Activated CD8-positive, alpha-beta T cell treated with anti-CD3 and anti-CD28 coated beads for 36 hours (primary cell): ENCODE data around the gene HBP1. TPM values are rescaled to one million over a fixed set of nuclear protein-coding genes. Genes with fewer than 3 reads are reported as not detected.
"Not testable (repeated sequence)": the region's sequence is repeated elsewhere in the genome, so short reads cannot be mapped to it uniquely, and the experiment has no call there.

ENCODE experiments used
- ATAC-seq: fragments of 200-7000 bp; cut with Tn5 transposase; one replicate; pipeline ENCODE4 v1.10.0; 2021; ENCODE audit warnings: mild to moderate bottlenecking, moderate library complexity
- CTCF ChIA-PET: fragments of 350-600 bp; sonication (Branson Sonifier 250); formaldehyde crosslinking; loops from one replicate; lab custom pipeline; 2021; ENCODE audit warnings: antibody characterized with exemption; lab: Charles Lee
- POLR2A ChIA-PET: fragments of 350-600 bp; sonication (Branson Sonifier 250); formaldehyde crosslinking; loops from one replicate; lab custom pipeline; 2021; ENCODE audit warnings: antibody characterized with exemption; lab: Charles Lee
- DNase-seq: peaks from one replicate; pipeline ENCODE4 v3.0.0-alpha.2; 2020
- H3K27ac Mint-ChIP-seq: one replicate; pipeline ENCODE4 v1.8.0; 2021; ENCODE audit warnings: mild to moderate bottlenecking, mixed read lengths
- H3K27me3 Mint-ChIP-seq: one replicate; pipeline ENCODE4 v1.8.0; 2021; ENCODE audit warnings: mixed read lengths
- H3K36me3 Mint-ChIP-seq: one replicate; pipeline ENCODE4 v1.8.0; 2021; ENCODE audit warnings: low read depth, mixed read lengths
- H3K4me1 Mint-ChIP-seq: one replicate; pipeline ENCODE4 v1.8.0; 2021; ENCODE audit warnings: low read depth, mixed read lengths
- H3K4me3 Mint-ChIP-seq: one replicate; pipeline ENCODE4 v1.8.0; 2021; ENCODE audit warnings: mild to moderate bottlenecking, moderate library complexity, mixed read lengths
- H3K9me3 Mint-ChIP-seq: one replicate; pipeline ENCODE4 v1.8.0; 2021; ENCODE audit warnings: mixed read lengths
- intact Hi-C: fragments of 100-400 bp; cut with micrococcal nuclease; formaldehyde crosslinking; loops from one replicate; pipeline ENCODE4 v1.10.0; 2022
- total RNA-seq, 2 experiments: library from RNA; stranded (reverse); gene quantifications; one replicate each; pipeline ENCODE4 v1.2.3, GENCODE V29; 2021
- TF ChIP-seq, protein P1 (sequence below): fragments of 200-600 bp; IDR thresholded peaks from one replicate; pipeline ENCODE4 v1.8.0; 2022; ENCODE audit warnings: antibody characterized with exemption, mild to moderate bottlenecking

Gene HBP1
- total RNA-seq, 2 experiments from 2014 or later = 23.8 to 30.5 TPM

DNA sequence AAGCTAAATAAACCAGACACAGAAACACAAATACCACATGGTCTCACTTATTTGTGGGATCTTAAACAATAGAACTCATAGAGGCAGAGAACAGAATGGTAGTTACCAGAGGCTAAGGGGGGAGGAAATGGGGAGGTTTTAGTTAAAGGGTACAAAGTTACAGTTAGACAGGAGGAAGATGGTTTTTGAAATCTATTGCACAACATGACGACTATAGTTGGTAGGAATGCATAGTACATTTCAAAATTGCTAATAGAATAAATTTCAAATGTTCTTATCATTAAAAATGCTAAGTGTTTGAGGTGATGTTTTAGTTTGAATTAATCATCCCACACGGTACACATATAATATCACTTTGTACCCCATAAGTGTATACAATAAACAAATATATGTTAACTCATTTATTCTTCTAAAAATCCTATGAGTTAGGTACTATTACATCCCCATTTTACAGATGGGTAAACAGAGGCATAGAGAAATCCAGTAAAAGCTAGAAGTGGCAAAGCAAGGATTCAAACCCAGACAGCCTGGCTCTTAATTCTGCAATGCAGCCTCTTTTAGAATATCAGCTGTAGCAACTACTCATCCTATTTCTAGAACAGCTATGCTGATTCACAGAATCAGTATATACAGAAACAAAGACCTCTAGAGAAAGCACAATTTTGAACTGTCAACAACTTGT, 50.9 kb downstream of the HBP1 start:
- H3K9me3 Mint-ChIP-seq = peaks cover 8% of the 10 kb centered on the region
- no peaks in the 10 kb centered on the region for H3K27me3 Mint-ChIP-seq
- no peak overlapping the region for H3K4me3 Mint-ChIP-seq
- ChIA-PET POLR2A (no interaction called here), CTCF (no interaction called here)
- peaks cover 39% of the 10 kb centered on the region for H3K36me3 Mint-ChIP-seq
- ATAC-seq (no peak), DNase-seq (no peak)
- H3K4me1 Mint-ChIP-seq = peaks cover 1% of the 10 kb centered on the region
- H3K27ac Mint-ChIP-seq = no peak overlapping the region
- TF ChIP-seq, protein P1, sequence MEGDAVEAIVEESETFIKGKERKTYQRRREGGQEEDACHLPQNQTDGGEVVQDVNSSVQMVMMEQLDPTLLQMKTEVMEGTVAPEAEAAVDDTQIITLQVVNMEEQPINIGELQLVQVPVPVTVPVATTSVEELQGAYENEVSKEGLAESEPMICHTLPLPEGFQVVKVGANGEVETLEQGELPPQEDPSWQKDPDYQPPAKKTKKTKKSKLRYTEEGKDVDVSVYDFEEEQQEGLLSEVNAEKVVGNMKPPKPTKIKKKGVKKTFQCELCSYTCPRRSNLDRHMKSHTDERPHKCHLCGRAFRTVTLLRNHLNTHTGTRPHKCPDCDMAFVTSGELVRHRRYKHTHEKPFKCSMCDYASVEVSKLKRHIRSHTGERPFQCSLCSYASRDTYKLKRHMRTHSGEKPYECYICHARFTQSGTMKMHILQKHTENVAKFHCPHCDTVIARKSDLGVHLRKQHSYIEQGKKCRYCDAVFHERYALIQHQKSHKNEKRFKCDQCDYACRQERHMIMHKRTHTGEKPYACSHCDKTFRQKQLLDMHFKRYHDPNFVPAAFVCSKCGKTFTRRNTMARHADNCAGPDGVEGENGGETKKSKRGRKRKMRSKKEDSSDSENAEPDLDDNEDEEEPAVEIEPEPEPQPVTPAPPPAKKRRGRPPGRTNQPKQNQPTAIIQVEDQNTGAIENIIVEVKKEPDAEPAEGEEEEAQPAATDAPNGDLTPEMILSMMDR = no peak
- intact Hi-C loops = no loop called here

DNA sequence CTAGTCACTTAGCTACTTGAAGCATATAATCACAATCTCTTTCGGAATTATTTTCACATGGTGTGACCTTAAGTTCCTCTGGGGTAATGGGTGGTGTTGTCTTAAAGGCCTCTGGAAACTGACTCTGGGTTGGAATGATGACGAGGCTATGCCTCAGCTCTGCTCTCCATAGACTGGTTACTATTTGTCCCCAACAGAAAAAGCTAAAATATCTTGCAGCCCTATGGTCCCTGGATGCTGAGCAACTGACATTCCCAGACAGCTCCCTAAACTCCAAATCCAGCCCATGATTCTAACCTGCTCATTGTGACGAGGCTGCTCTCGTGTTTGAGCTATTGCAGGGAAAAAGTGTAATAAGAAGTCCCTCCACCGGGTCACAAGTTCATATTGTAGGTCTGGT, 51.6 kb downstream of the HBP1 start:
- TF ChIP-seq, protein P1 = no peak
- Mint-ChIP-seq H3K4me1 (peaks cover 1% of the 10 kb centered on the region), H3K9me3 (peaks cover 6% of the 10 kb centered on the region), H3K27me3 (no peaks in the 10 kb centered on the region), H3K27ac (no peak overlapping the region), H3K4me3 (no peak overlapping the region), H3K36me3 (peaks cover 35% of the 10 kb centered on the region)
- ChIA-PET POLR2A (no interaction called here), CTCF (no interaction called here)
- ATAC-seq (no peak), DNase-seq (no peak)
- intact Hi-C loops = no loop called here

DNA sequence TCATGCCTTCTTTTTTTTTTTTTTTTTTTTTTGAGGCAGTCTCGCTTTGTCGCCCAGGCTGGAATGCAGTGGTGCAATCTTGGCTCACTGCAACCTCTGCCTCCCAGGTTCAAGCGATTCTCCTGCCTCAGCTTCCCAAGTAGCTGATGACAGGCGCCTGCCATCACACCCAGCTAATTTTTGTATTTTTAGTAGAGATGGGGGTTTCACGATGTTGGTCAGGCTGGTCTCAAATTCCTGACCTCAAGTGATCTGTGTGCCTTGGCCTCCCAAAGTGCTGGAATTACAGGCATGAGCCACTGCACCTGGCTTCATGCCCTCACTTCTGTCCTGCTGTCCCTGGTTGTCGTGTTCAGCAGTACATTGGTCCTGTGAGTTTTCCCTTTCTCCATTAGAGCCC, 52.0 kb downstream of the HBP1 start:
- intact Hi-C loops, H3K4me1 Mint-ChIP-seq, H3K9me3 Mint-ChIP-seq, ATAC-seq, H3K27ac Mint-ChIP-seq, POLR2A ChIA-PET, CTCF ChIA-PET, H3K27me3 Mint-ChIP-seq, H3K4me3 Mint-ChIP-seq, DNase-seq: not testable (repeated sequence)
- peaks cover 34% of the 10 kb centered on the region for H3K36me3 Mint-ChIP-seq

GRCh38 chr7:107224374-107225223, 55.8 kb downstream of the HBP1 start:
- DNase-seq (no peak), ATAC-seq (no peak)
- H3K9me3 Mint-ChIP-seq = no peaks in the 10 kb centered on the region
- H3K27me3 Mint-ChIP-seq = no peaks in the 10 kb centered on the region
- no peak overlapping the region for H3K4me3 Mint-ChIP-seq
- intact Hi-C loops = no loop called here
- CTCF ChIA-PET = interaction anchor here (1.2 kb wide), 1 partner anchor 437 kb away, joined by 3 read pairs; no protein-coding TSS in a partner anchor
- no peak overlapping the region for H3K27ac Mint-ChIP-seq
- H3K4me1 Mint-ChIP-seq = no peaks in the 10 kb centered on the region
- TF ChIP-seq, protein P1 = no peak
- peaks cover 19% of the 10 kb centered on the region for H3K36me3 Mint-ChIP-seq
- POLR2A ChIA-PET = interaction anchor here (0.7 kb wide), 1 partner anchor 394 kb away, joined by 3 read pairs; no protein-coding TSS in a partner anchor

DNA sequence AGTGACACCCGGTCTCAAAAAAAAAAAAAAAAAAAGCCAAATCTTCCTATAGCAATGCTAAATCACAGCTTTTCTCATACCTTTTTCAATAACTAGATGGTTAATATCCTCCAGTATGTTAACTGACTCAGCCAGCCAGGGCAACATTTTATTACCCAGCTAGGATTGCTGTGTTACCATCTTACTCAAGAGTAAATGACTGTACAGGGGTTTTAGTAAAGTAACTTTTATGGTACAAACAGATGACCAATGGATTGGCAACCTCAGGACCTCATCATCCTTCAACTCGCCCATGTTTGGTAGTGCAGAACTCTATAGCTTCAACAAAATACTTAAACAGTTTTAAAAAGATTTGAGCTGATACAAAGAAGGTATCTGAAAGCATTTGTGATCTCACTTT, 59.5 kb downstream of the HBP1 start:
- TF ChIP-seq, protein P1 = no peak
- no peak for DNase-seq
- Mint-ChIP-seq H3K27ac (no peak overlapping the region), H3K36me3 (peaks cover 8% of the 10 kb centered on the region), H3K9me3 (no peaks in the 10 kb centered on the region), H3K4me1 (no peaks in the 10 kb centered on the region), H3K4me3 (no peak overlapping the region), H3K27me3 (no peaks in the 10 kb centered on the region)
- CTCF ChIA-PET = interaction anchor here (1.3 kb wide), 1 partner anchor 15 kb away, joined by 3 read pairs; no protein-coding TSS in a partner anchor
- no peak for ATAC-seq
- POLR2A ChIA-PET = no interaction called here
- intact Hi-C loops = no loop called here
